K562 (cell line): Measurements from ENCODE around the gene TMPRSS9. TPM values are rescaled to one million over a fixed set of nuclear protein-coding genes. Genes with fewer than 3 reads are reported as not detected.
A peak's percentile ranks its signal among the peaks of the same experiment; 100 is the strongest.

Source experiments
- ATAC-seq: fragments of 200-7000 bp; cut with Tn5 transposase; 3 replicates; pipeline ENCODE4 v1.9.1; 2020; ENCODE audit warnings: moderate library complexity
- BruUV-seq: library from RNA; stranded (reverse); fragments of 400-500 nt; replicated peaks from 2 replicates; lab custom pipeline; 2021; lab: Mats Ljungman, UMichigan
- CTCF ChIA-PET: fragments of 300-600 bp; formaldehyde crosslinking; extraction: SDS; loops from one replicate; lab custom pipeline; 2021; ENCODE audit warnings: low intra/inter-chr PET ratio; lab: Yijun Ruan, JAX
- POLR2A ChIA-PET: fragments of 300-600, 350-650 bp; sonication (Branson Sonifier 250); formaldehyde crosslinking; extraction: SDS; loops from one replicate; lab custom pipeline; 2021; ENCODE audit warnings: antibody characterized with exemption, inconsistent platforms; lab: Yijun Ruan, JAX
- DNase-seq, 4 experiments: peaks; one replicate each; pipeline versions ENCODE4 v3.0.0 to v3.0.0-alpha.2; 2011 to 2018; ENCODE audit warnings: low spot score in 3 of 4, mixed read lengths in 3 of 4; ENCODE audit errors: extremely low read depth in 1 of 4
- FAIRE-seq: peaks from 2 replicates; lab custom pipeline; 2011; peaks lifted over from hg19 to GRCh38; lab: Jason Lieb, UNC
- H2AFZ ChIP-seq: 2 replicates; pipeline ENCODE4 v1.6.0; 2011; ENCODE audit warnings: low read depth, low read length, control low read depth, inconsistent platforms
- H3K27ac ChIP-seq: fragments of 200-600 bp; 3 replicates; pipeline ENCODE4 v1.8.0; 2011; ENCODE audit warnings: low read depth, mild to moderate bottlenecking, control low read depth, inconsistent platforms, low read length, moderate library complexity, mixed read lengths; ENCODE audit errors: extremely low read depth
- H3K27me3 ChIP-seq, 2 experiments: fragments of 300-600 bp in 1 of 2; 2 replicates in 1 of 2; 3 replicates in 1 of 2; pipeline versions ENCODE4 v1.6.0 to v1.8.0; 2011; ENCODE audit warnings: inconsistent platforms in 2 of 2, low read length in 2 of 2, mild to moderate bottlenecking in 1 of 2, mixed read lengths in 1 of 2, moderate library complexity in 1 of 2; ENCODE audit not compliant: control insufficient read depth in 2 of 2, insufficient read depth in 2 of 2
- H3K36me3 ChIP-seq: fragments of 300-600 bp; 3 replicates; pipeline ENCODE4 v1.8.0; 2011; ENCODE audit warnings: mild to moderate bottlenecking, low read length, inconsistent platforms; ENCODE audit not compliant: control insufficient read depth, insufficient read depth
- H3K4me1 ChIP-seq, 2 experiments: fragments of 200-600 bp in 1 of 2; replicated peaks in 1 of 2; 2 replicates in 1 of 2; 3 replicates in 1 of 2; pipeline versions ENCODE4 v1.5.1 to v1.8.0; 2011; ENCODE audit warnings: inconsistent platforms in 2 of 2, low read length in 2 of 2, mild to moderate bottlenecking in 1 of 2, mixed read lengths in 1 of 2, moderate library complexity in 1 of 2; ENCODE audit not compliant: control insufficient read depth in 2 of 2, insufficient read depth in 2 of 2
- H3K4me2 ChIP-seq: 2 replicates; pipeline ENCODE4 v1.6.1; 2011; ENCODE audit warnings: low read length, control low read depth, inconsistent platforms, mixed read lengths; ENCODE audit not compliant: insufficient read depth
- H3K4me3 ChIP-seq: fragments of 200-600 bp; sonication (generic), shearing (Covaris generic); 2 replicates; pipeline ENCODE4 v1.5.1; 2016; ENCODE audit warnings: control low read depth, inconsistent platforms
- H3K79me2 ChIP-seq: fragments of 200-600 bp; 3 replicates; pipeline ENCODE4 v1.8.0; 2011; ENCODE audit warnings: low read length, inconsistent platforms; ENCODE audit not compliant: control insufficient read depth, insufficient read depth
- H3K9ac ChIP-seq, 2 experiments: 2 replicates each; pipeline versions ENCODE4 v1.6.0 to v1.6.1; 2011; ENCODE audit warnings: low read depth in 2 of 2, low read length in 2 of 2, control low read depth in 1 of 2, inconsistent platforms in 1 of 2, mild to moderate bottlenecking in 1 of 2, mixed read lengths in 1 of 2; ENCODE audit not compliant: insufficient read depth in 1 of 2
- H3K9me1 ChIP-seq: one replicate; pipeline ENCODE4 v1.6.0; 2011; ENCODE audit warnings: inconsistent platforms, mild to moderate bottlenecking, low read length, moderate library complexity; ENCODE audit not compliant: control insufficient read depth, insufficient read depth
- H3K9me3 ChIP-seq: replicated peaks from 2 replicates; pipeline ENCODE4 v1.5.1; 2011; ENCODE audit warnings: low read depth, low read length, inconsistent platforms; ENCODE audit not compliant: control insufficient read depth, insufficient read depth
- H4K20me1 ChIP-seq: replicated peaks from 2 replicates; pipeline ENCODE4 v1.6.1; 2011; ENCODE audit warnings: low read length, inconsistent platforms, mixed read lengths; ENCODE audit not compliant: control insufficient read depth, insufficient read depth
- NELFE ChIP-seq: IDR thresholded peaks from 2 replicates; pipeline ENCODE4 v1.6.1; 2011; ENCODE audit warnings: mild to moderate bottlenecking; ENCODE audit not compliant: insufficient read depth, insufficient read length
- POLR2G ChIP-seq: fragments of 200-400 bp; formaldehyde crosslinking; IDR thresholded peaks from 2 replicates; pipeline ENCODE4 v1.6.1; 2017; ENCODE audit warnings: low read depth, mild to moderate bottlenecking, antibody characterized with exemption, low read length, moderate library complexity
- RBFOX2 ChIP-seq: fragments of 200-400 bp; formaldehyde crosslinking; IDR thresholded peaks from 2 replicates; pipeline ENCODE4 v1.6.1; 2017; ENCODE audit warnings: low read depth, mild to moderate bottlenecking, low read length, moderate library complexity
- SMAD2 ChIP-seq: fragments of 150-350 bp; IDR thresholded peaks from 2 replicates; pipeline ENCODE4 v1.6.1; 2014; ENCODE audit warnings: low read depth, mild to moderate bottlenecking, low read length
- TCF7 ChIP-seq: sonication (generic); IDR thresholded peaks from 2 replicates; pipeline ENCODE4 v1.6.1; 2016; ENCODE audit warnings: antibody characterized with exemption, borderline replicate concordance
- WGBS: fragments of 100-300 bp; shearing (Covaris generic); methylation state at CpG from one replicate; pipeline ENCODE4 v1.1.6; 2016; ENCODE audit warnings: low coverage, mixed read lengths; ENCODE audit not compliant: insufficient coverage; ENCODE audit errors: missing lambda C conversion rate; 5-methylcytosine and 5-hydroxymethylcytosine counted together
- in situ Hi-C: fragments of 300-500 bp; cut with MboI; formaldehyde crosslinking; loops from 4 replicates; pipeline ENCODE4 v1.15.0; 2018; ENCODE audit warnings: inconsistent platforms, mixed read lengths
- intact Hi-C: fragments of 100-400 bp; cut with micrococcal nuclease; formaldehyde crosslinking; loops from 2 replicates; pipeline ENCODE4 v1.14.2; 2022
- polyA plus RNA-seq, 8 experiments: library from polyadenylated mRNA; depleted of rRNA in 4 of 8; stranded (reverse) in 5 of 8; unstranded in 3 of 8; fragments of >200 nt; fragmentation: Nextera tagmentation in 2 of 8; fragmentation: Illumina TruSeq in 1 of 8; extraction: Ambion mirVana in 2 of 8; extraction: Trizol in 1 of 8; gene quantifications; 2 replicates each; pipeline versions ENCODE4 v1.2.1 to v1.2.3, GENCODE V29; 2011 to 2014; ENCODE audit warnings: inconsistent platforms in 1 of 8, missing spikeins in 1 of 8
- total RNA-seq, 7 experiments: library from RNA; depleted of rRNA in 6 of 7; stranded (reverse); fragments of >200 nt in 6 of 7; fragmentation: Illumina TruSeq in 2 of 7; extraction: Trizol in 2 of 7; gene quantifications; 2 replicates each; pipeline versions ENCODE4 v1.2.1 to v1.2.3, GENCODE V29; 2011 to 2021; ENCODE audit warnings: low replicate concordance in 1 of 7

The TMPRSS9 gene
- total and polyA plus RNA-seq, 9 of the 15 experiments (the other 6 are each of a cell fraction or from before 2014, with no cell fraction given) = 0.01 to 0.03 TPM; not detected in 7

DNA sequence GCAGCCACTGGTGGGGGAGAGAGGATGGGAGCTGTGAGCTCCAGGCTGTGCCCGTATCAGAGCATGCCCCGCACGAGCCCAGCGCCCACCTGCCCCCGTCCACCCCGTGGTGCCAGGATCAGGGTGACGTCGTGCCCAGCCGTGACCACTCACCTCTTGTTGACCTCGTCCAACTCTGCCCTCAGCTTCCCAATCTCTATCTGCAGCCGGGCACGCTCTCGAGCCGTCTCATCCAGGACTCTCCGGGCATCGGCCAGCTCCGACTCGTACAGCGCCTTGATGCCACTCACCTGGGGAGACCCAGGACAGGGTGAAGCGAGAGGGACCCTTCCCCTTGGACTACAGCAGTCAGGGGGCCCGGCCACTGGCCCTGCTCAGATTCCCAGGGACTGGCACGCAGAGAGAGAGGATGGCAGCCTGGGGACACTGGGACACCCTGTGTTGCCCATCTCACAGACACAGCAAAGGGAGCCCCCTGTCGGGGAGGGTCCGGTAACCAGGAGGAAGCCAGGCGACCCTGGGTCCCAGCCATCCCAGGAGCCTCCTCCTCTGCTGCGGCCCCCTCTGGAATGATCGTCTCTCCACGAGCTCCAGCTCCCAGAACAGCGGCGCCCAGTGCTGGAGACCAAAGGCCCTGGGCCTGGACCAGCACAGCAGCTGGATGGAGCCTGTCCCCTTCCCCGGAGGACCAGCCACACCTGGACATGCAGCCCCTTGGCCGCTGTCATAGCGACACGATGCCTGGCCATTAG, 84.4 kb downstream of the TMPRSS9 start:
- H3K9me3 ChIP-seq = no peaks in the 10 kb centered on the region
- POLR2A ChIA-PET = interaction anchor here (0.6 to 1.5 kb wide), 4 partner anchors 8 to 16 kb away, joined by 3 to 4 read pairs (median 4); no protein-coding TSS in a partner anchor
- WGBS = 92% methylated on average over 18 of the region's 34 CpGs
- H3K4me3 ChIP-seq = no peak overlapping the region
- H3K9me1 ChIP-seq = no peaks in the 10 kb centered on the region
- TF ChIP-seq RBFOX2 = 0 out of 2 replicates have a peak, but pooled peaks have one; percentile 13
- TF ChIP-seq NELFE = no peak
- no peak for TF ChIP-seq SMAD2
- TF ChIP-seq, all 486 proteins: peak for 1
- Histone ChIP-seq H3K4me2 (no peak overlapping the region), H3K4me1 (peaks cover 0 to 22% of the 10 kb centered on the region in 2 experiments; a peak in 2 of 5 replicates), H3K27me3 (no peaks in the 10 kb centered on the region), H3K9ac (peak overlapping the region in 1 of 2 experiments; percentile 55; a peak in 1 of 4 replicates), H3K79me2 (peaks cover 44% of the 10 kb centered on the region), H3K27ac (no peak overlapping the region), H3K36me3 (peaks cover 72% of the 10 kb centered on the region; the same call in 1 of the 3 replicates), H4K20me1 (peaks cover 14% of the 10 kb centered on the region), H2AFZ (no peak overlapping the region)
- no TSS peak for BruUV-seq
- DNase-seq (no peak), ATAC-seq (no peak), FAIRE-seq (no peak)
- in situ Hi-C loops (no loop called here), intact Hi-C loops (no loop called here)
- CTCF ChIA-PET = no interaction called here

DNA sequence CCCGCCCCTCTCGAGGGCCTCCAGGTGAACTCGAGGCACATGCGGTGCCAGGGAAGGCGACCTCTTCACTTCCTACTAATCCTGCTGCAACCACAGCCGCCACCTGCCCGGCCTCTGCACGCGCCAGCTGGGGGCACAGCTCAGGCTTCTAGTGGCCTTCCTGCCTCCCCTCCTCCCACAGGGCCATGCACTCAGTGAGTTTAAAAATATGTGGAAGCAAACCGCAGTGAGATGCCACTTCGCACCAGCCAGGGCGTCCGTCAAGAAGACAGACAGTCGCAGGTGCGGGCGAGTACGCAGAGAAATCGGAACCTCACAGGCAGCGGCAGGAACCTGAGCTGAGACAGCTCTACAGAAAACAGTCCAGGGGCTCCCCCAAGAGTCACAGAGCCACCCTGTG, 86.3 kb downstream of the TMPRSS9 start:
- Histone ChIP-seq H3K4me2 (no peak overlapping the region), H3K27me3 (no peaks in the 10 kb centered on the region), H3K36me3 (peaks cover 72% of the 10 kb centered on the region; the same call in 1 of the 3 replicates), H3K9me1 (peaks cover 3% of the 10 kb centered on the region), H3K4me3 (no peak overlapping the region), H4K20me1 (peaks cover 14% of the 10 kb centered on the region), H3K9ac (0 out of 4 replicates have a peak overlapping the region, but pooled peaks of 1 of the 2 experiments have one; percentile 36), H3K79me2 (peaks cover 56% of the 10 kb centered on the region), H3K9me3 (no peaks in the 10 kb centered on the region), H2AFZ (no peak overlapping the region), H3K27ac (no peak overlapping the region), H3K4me1 (peaks cover 0 to 20% of the 10 kb centered on the region in 2 experiments; a peak in 2 of 5 replicates)
- TF ChIP-seq POLR2G (0 out of 2 replicates have a peak, but pooled peaks have one; percentile 20), TCF7 (no peak)
- ChIA-PET POLR2A (interaction anchor here (0.6 to 2.0 kb wide), 3 partner anchors 10 to 17 kb away, joined by 3 to 4 read pairs (median 3); partner anchors contain the start of gene LMNB2), CTCF (no interaction called here)
- no peak for ATAC-seq
- in situ Hi-C loops (no loop called here), intact Hi-C loops (no loop called here)
- no peak for DNase-seq
- WGBS = 95% methylated on average over 19 of the region's 19 CpGs
- BruUV-seq = no TSS peak
- no peak for FAIRE-seq
